C4-2B (cell line): ENCODE data around the gene PRKCH.

Source experiments
- CTCF ChIP-seq: fragments of 450-650 bp; conservative IDR thresholded peaks from 2 replicates; pipeline ENCODE4 v1.5.1; 2017; ENCODE audit warnings: mild to moderate bottlenecking
- ZFX ChIP-seq: fragments of 450-650 bp; IDR thresholded peaks from 2 replicates; pipeline ENCODE4 v1.6.1; 2017

- TF ChIP-seq CTCF (no peak), ZFX (no peak)
Measured at GRCh38 chr14:61287196-61287595, 34.2 kb upstream of the PRKCH start.
